A204.1 (cell line): ENCODE measurements around the gene EEPD1.

Source experiments
- FAIRE-seq: peaks from 2 replicates; lab custom pipeline; 2012; peaks lifted over from hg19 to GRCh38; lab: Jason Lieb, UNC

The EEPD1 gene

GRCh38 chr7:36192053-36192824, 39.2 kb downstream of the EEPD1 start:
- no peak for FAIRE-seq

- FAIRE-seq, result no peak
Measured at GRCh38 chr7:36192877-36193276, 39.8 kb downstream of the EEPD1 start.

GRCh38 chr7:36198854-36199266, 45.8 kb downstream of the EEPD1 start:
- FAIRE-seq, result no peak

GRCh38 chr7:36199329-36199728, 46.3 kb downstream of the EEPD1 start:
- FAIRE-seq, result no peak

GRCh38 chr7:36201122-36201723, 48.2 kb downstream of the EEPD1 start:
- FAIRE-seq, result no peak

- FAIRE-seq, result no peak
Measured at GRCh38 chr7:36202398-36202797, 49.3 kb downstream of the EEPD1 start.

GRCh38 chr7:36203071-36203790, 50.2 kb downstream of the EEPD1 start:
- no peak for FAIRE-seq

GRCh38 chr7:36204044-36204663, 51.1 kb downstream of the EEPD1 start:
- FAIRE-seq, result no peak

- FAIRE-seq, result no peak
Measured at GRCh38 chr7:36204929-36205635, 52.0 kb downstream of the EEPD1 start.

- FAIRE-seq, result no peak
Measured at GRCh38 chr7:36205803-36206202, 52.7 kb downstream of the EEPD1 start.

- no peak for FAIRE-seq
Measured at GRCh38 chr7:36207451-36208291, 54.6 kb downstream of the EEPD1 start.

- FAIRE-seq, result no peak
Measured at GRCh38 chr7:36208426-36208825, 55.4 kb downstream of the EEPD1 start.

- FAIRE-seq, result no peak
Measured at GRCh38 chr7:36208997-36209813, 56.2 kb downstream of the EEPD1 start.

GRCh38 chr7:36209814-36210183, 56.7 kb downstream of the EEPD1 start:
- no peak for FAIRE-seq

GRCh38 chr7:36210291-36210922, 57.4 kb downstream of the EEPD1 start:
- no peak for FAIRE-seq

- FAIRE-seq, result no peak
Measured at GRCh38 chr7:36214608-36215456, 61.8 kb downstream of the EEPD1 start.

- no peak for FAIRE-seq
Measured at GRCh38 chr7:36215457-36215765, 62.4 kb downstream of the EEPD1 start.

GRCh38 chr7:36216063-36216684, 63.1 kb downstream of the EEPD1 start:
- no peak for FAIRE-seq
